HCT116 (cell line): ENCODE measurements around the gene ZDHHC18. TPM values are rescaled to one million over a fixed set of nuclear protein-coding genes. Genes with fewer than 3 reads are reported as not detected.

Source experiments
- ATAC-seq: fragments of 200-7000 bp; cut with Tn5 transposase; 2 replicates; pipeline ENCODE4 v1.9.1; 2020; ENCODE audit warnings: mild to moderate bottlenecking, moderate library complexity
- BruUV-seq: library from RNA; stranded (reverse); fragments of 400-500 nt; replicated peaks from 2 replicates; lab custom pipeline; 2021; lab: Mats Ljungman, UMichigan
- CTCF ChIA-PET: fragments of 300-600 bp; sonication (Branson Sonifier 250); formaldehyde crosslinking; loops from one replicate; lab custom pipeline; 2021; ENCODE audit warnings: antibody characterized with exemption; lab: Charles Lee
- POLR2A ChIA-PET: fragments of 300-600, 350-600 bp; sonication (Branson Sonifier 250); formaldehyde crosslinking; loops from one replicate; lab custom pipeline; 2021; ENCODE audit warnings: antibody characterized with exemption; lab: Charles Lee
- RAD21 ChIA-PET, 2 experiments: fragments of 300-600 bp; sonication (Branson Sonifier 250); formaldehyde crosslinking; loops; one replicate each; lab custom pipeline; 2023; ENCODE audit warnings: low total read pairs in 2 of 2; ENCODE audit not compliant: uncharacterized antibody in 2 of 2, unreplicated experiment in 2 of 2, low non-redundant PET in 1 of 2; lab: Charles Lee
- DNase-seq: peaks from one replicate; pipeline ENCODE4 v3.0.0-alpha.2; 2010; ENCODE audit warnings: low read depth, low spot score
- H2AFZ ChIP-seq: fragments of 200-600 bp; shearing (Covaris generic), sonication (generic); 2 replicates; pipeline ENCODE4 v1.6.1; 2017; ENCODE audit warnings: low read depth, mixed run types, mixed read lengths, antibody characterized with exemption, low read length; ENCODE audit not compliant: poor library complexity, severe bottlenecking
- H3K27ac ChIP-seq: 2 replicates; pipeline ENCODE4 v1.5.1; 2012; ENCODE audit warnings: low read depth, low read length
- H3K27me3 ChIP-seq: fragments of 200-600 bp; sonication (generic); 2 replicates; pipeline ENCODE4 v1.6.1; 2016; ENCODE audit warnings: mixed run types, low read length, mixed read lengths; ENCODE audit not compliant: insufficient read depth
- H3K36me3 ChIP-seq, 2 experiments: fragments of 200-500 bp in 1 of 2; fragments of 200-600 bp in 1 of 2; sonication (Bioruptor generic) in 1 of 2; sonication (generic) in 1 of 2; 2 replicates each; pipeline versions ENCODE4 v1.5.1 to v1.6.1; 2014 to 2016; ENCODE audit warnings: low read length in 2 of 2, inconsistent platforms in 1 of 2, mixed read lengths in 1 of 2, mixed run types in 1 of 2; ENCODE audit not compliant: insufficient read depth in 2 of 2, control insufficient read depth in 1 of 2
- H3K4me1 ChIP-seq, 2 experiments: fragments of 200-600 bp in 1 of 2; sonication (generic) in 1 of 2; 2 replicates each; pipeline versions ENCODE4 v1.5.1 to v1.6.1; 2012 to 2017; ENCODE audit warnings: low read length in 2 of 2, inconsistent platforms in 1 of 2, mild to moderate bottlenecking in 1 of 2, mixed read lengths in 1 of 2, mixed run types in 1 of 2, moderate library complexity in 1 of 2; ENCODE audit not compliant: insufficient read depth in 2 of 2, control insufficient read depth in 1 of 2
- H3K4me2 ChIP-seq: fragments of 200-600 bp; sonication (generic); 2 replicates; pipeline ENCODE4 v1.6.1; 2017; ENCODE audit warnings: mixed run types, low read length, mixed read lengths
- H3K4me3 ChIP-seq, 2 experiments: fragments of 200-600 bp in 1 of 2; sonication (generic) in 1 of 2; replicated peaks in 1 of 2; 2 replicates each; pipeline ENCODE4 v1.5.1; 2011 to 2016; ENCODE audit warnings: low read length in 2 of 2, control low read depth in 1 of 2, low read depth in 1 of 2, mild to moderate bottlenecking in 1 of 2, mixed read lengths in 1 of 2, mixed run types in 1 of 2
- H3K79me2 ChIP-seq: fragments of 200-600 bp; sonication (generic); 2 replicates; pipeline ENCODE4 v1.6.1; 2017; ENCODE audit warnings: mild to moderate bottlenecking, mixed run types, low read length, moderate library complexity, mixed read lengths; ENCODE audit not compliant: insufficient read depth
- H3K9ac ChIP-seq: fragments of 200-600 bp; sonication (generic); 2 replicates; pipeline ENCODE4 v1.6.1; 2016; ENCODE audit warnings: low read length, mixed read lengths
- H3K9me2 ChIP-seq: fragments of 200-600 bp; sonication (generic), shearing (Covaris generic); 2 replicates; pipeline ENCODE4 v1.6.1; 2017; ENCODE audit warnings: mixed run types, mild to moderate bottlenecking, moderate library complexity; ENCODE audit not compliant: insufficient read depth
- H3K9me3 ChIP-seq, 2 experiments: fragments of 200-500 bp in 1 of 2; fragments of 200-600 bp in 1 of 2; sonication (Bioruptor generic) in 1 of 2; sonication (generic) in 1 of 2; 2 replicates each; pipeline ENCODE4 v1.6.1; 2014 to 2017; ENCODE audit warnings: low read length in 2 of 2, mixed read lengths in 2 of 2, inconsistent platforms in 1 of 2, low read depth in 1 of 2, mild to moderate bottlenecking in 1 of 2, mixed run types in 1 of 2, moderate library complexity in 1 of 2; ENCODE audit not compliant: control insufficient read depth in 1 of 2, insufficient read depth in 1 of 2
- H4K20me1 ChIP-seq: fragments of 200-600 bp; sonication (generic), shearing (Covaris generic); 2 replicates; pipeline ENCODE4 v1.6.1; 2017; ENCODE audit warnings: mixed run types, mild to moderate bottlenecking, moderate library complexity; ENCODE audit not compliant: insufficient read depth
- CTCF ChIP-seq, 3 experiments: fragments of 200-600 bp in 1 of 3; sonication (generic) in 1 of 3; IDR thresholded peaks in 2 of 3; conservative IDR thresholded peaks in 1 of 3; 2 replicates each; pipeline ENCODE4 v1.5.1; 2012 to 2017; ENCODE audit warnings: low read depth in 2 of 3, low read length in 2 of 3, antibody characterized with exemption in 1 of 3, borderline replicate concordance in 1 of 3, control low read depth in 1 of 3, mild to moderate bottlenecking in 1 of 3, mixed read lengths in 1 of 3, mixed run types in 1 of 3, moderate library complexity in 1 of 3; ENCODE audit not compliant: insufficient read depth in 1 of 3
- EZH2 ChIP-seq: fragments of 200-600 bp; sonication (generic); IDR thresholded peaks from 2 replicates; pipeline ENCODE4 v1.6.1; 2017; ENCODE audit warnings: antibody characterized with exemption, mixed run types
- EZH2phosphoT487 ChIP-seq: fragments of 200-600 bp; IDR thresholded peaks from 2 replicates; pipeline ENCODE4 v1.6.1; 2018; ENCODE audit warnings: antibody characterized with exemption, borderline replicate concordance
- JUND ChIP-seq: IDR thresholded peaks from 2 replicates; pipeline ENCODE4 v1.6.1; 2012
- POLR2A ChIP-seq: IDR thresholded peaks from 2 replicates; pipeline ENCODE4 v1.7.0; 2011; ENCODE audit warnings: borderline replicate concordance; ENCODE audit not compliant: insufficient read depth, insufficient read length; ENCODE audit errors: extremely low read depth
- POLR2AphosphoS5 ChIP-seq: IDR thresholded peaks from 2 replicates; pipeline ENCODE4 v1.6.1; 2011; ENCODE audit warnings: mild to moderate bottlenecking, low read depth, low read length, moderate library complexity
- REST ChIP-seq: IDR thresholded peaks from 2 replicates; pipeline ENCODE4 v1.6.1; 2012; ENCODE audit warnings: low read depth
- TCF7L2 ChIP-seq: IDR thresholded peaks from 2 replicates; pipeline ENCODE4 v1.7.0; 2011; ENCODE audit warnings: borderline replicate concordance, inconsistent platforms; ENCODE audit not compliant: insufficient read depth, insufficient read length; ENCODE audit errors: extremely low read depth
- intact Hi-C: fragments of 100-400 bp; cut with micrococcal nuclease; formaldehyde crosslinking; loops from 2 replicates; pipeline ENCODE4 v1.10.0; 2022
- total RNA-seq: library from RNA; stranded (reverse); gene quantifications from one replicate; pipeline ENCODE4 v1.2.1, GENCODE V29; 2021; ENCODE audit not compliant: unreplicated experiment

Gene ZDHHC18
- total RNA-seq, 1 experiment from 2014 or later = 24.4 TPM

- Histone ChIP-seq H3K27me3 (no peaks in the 10 kb centered on the region), H3K4me3 (no peak overlapping the region), H3K9ac (no peak overlapping the region), H3K4me1 (peaks cover 8 to 26% of the 10 kb centered on the region in 2 experiments; a peak in 3 of 4 replicates)
- no peak for ATAC-seq
- CTCF ChIA-PET = interaction anchor here (1.2 to 1.5 kb wide), 2 partner anchors 8 to 179 kb away, joined by 3 read pairs; no protein-coding TSS in a partner anchor
- intact Hi-C loops = no loop called here
- BruUV-seq = no TSS peak
- no peak for TF ChIP-seq JUND
- TF ChIP-seq POLR2AphosphoS5 = no peak
- TF ChIP-seq EZH2phosphoT487 = no peak
- no peak for TF ChIP-seq REST
- TF ChIP-seq EZH2 = no peak
- no peak for TF ChIP-seq POLR2A
- TF ChIP-seq CTCF (IDR thresholded peaks at IDR 0.05 in 2 of 3, conservative IDR thresholded peaks at IDR 0.05 in 1 of 3; ENCODE audit: borderline replicate concordance in 1 of 3, insufficient read depth in 1 of 3, low read depth in 2 of 3, low read length in 2 of 3) = no peak
- TF ChIP-seq TCF7L2 = no peak
- TF ChIP-seq, all 23 proteins: peak for 0
- Histone ChIP-seq H3K79me2 (peaks cover 8% of the 10 kb centered on the region), H2AFZ (no peak overlapping the region), H3K9me3 (no peaks in the 10 kb centered on the region), H3K4me2 (no peak overlapping the region), H3K27ac (no peak overlapping the region), H3K9me2 (no peaks in the 10 kb centered on the region), H4K20me1 (0 out of 2 replicates have a peak, but pooled peaks cover 3% of the 10 kb centered on the region), H3K36me3 (peaks cover 37 to 43% of the 10 kb centered on the region in 2 experiments; a peak in 3 of 4 replicates)
- DNase-seq = no peak
- POLR2A ChIA-PET = no interaction called here
- RAD21 ChIA-PET = no interaction called here
Measured at GRCh38 chr1:26780344-26780957, 46.0 kb upstream of the ZDHHC18 start.
